ENCODE data around the gene XPO6.

The XPO6 gene

GRCh38 chr16:28164140-28164539 is 47.6 kb downstream of the XPO6 start:
- TF ChIP-seq POLR2AphosphoS5 (IDR thresholded peaks at IDR 0.05; ENCODE audit: low read depth) (no peak), CTCF (IDR thresholded peaks at IDR 0.05; ENCODE audit: insufficient read depth, low read length) (no peak), REST (IDR thresholded peaks at IDR 0.05; ENCODE audit: insufficient replicate concordance, low read depth) (no peak), SPI1 (IDR thresholded peaks at IDR 0.05; ENCODE audit: borderline replicate concordance, low read depth) (no peak), GABPA (IDR thresholded peaks at IDR 0.05; ENCODE audit: low read depth) (no peak)
- peak overlapping the region; percentile 57 for H3K27ac ChIP-seq (replicated peaks)
- peak; percentile 35 to 57 for DNase-seq (ENCODE audit: low read depth in 1 of 2, low spot score in 1 of 2)

GRCh38 chr16:28163699-28164098 is 48.1 kb downstream of the XPO6 start:
- no peak overlapping the region for H3K4me3 ChIP-seq (replicated peaks; ENCODE audit: insufficient read depth, low read length)
- peak overlapping the region; percentile 57 for H3K27ac ChIP-seq (replicated peaks)
- TF ChIP-seq GABPA (IDR thresholded peaks at IDR 0.05; ENCODE audit: low read depth) = no peak
- no peak for TF ChIP-seq CTCF (IDR thresholded peaks at IDR 0.05; ENCODE audit: insufficient read depth, low read length)
- TF ChIP-seq POLR2AphosphoS5 (IDR thresholded peaks at IDR 0.05; ENCODE audit: low read depth) = no peak
- no peak for TF ChIP-seq REST (IDR thresholded peaks at IDR 0.05; ENCODE audit: insufficient replicate concordance, low read depth)
- TF ChIP-seq SPI1 (IDR thresholded peaks at IDR 0.05; ENCODE audit: borderline replicate concordance, low read depth) = no peak
- H3K27me3 ChIP-seq (ENCODE audit: insufficient read depth, poor library complexity, severe bottlenecking) = no peaks in the 10 kb centered on the region
- DNase-seq (ENCODE audit: low read depth in 1 of 2, low spot score in 1 of 2) = no peak

More at GRCh38 chr16:28164140-28164539, 47.6 kb downstream of the XPO6 start:
- H3K4me3 ChIP-seq (replicated peaks; ENCODE audit: insufficient read depth, low read length) = no peak overlapping the region
- no peaks in the 10 kb centered on the region for H3K27me3 ChIP-seq (ENCODE audit: insufficient read depth, poor library complexity, severe bottlenecking)

DNA sequence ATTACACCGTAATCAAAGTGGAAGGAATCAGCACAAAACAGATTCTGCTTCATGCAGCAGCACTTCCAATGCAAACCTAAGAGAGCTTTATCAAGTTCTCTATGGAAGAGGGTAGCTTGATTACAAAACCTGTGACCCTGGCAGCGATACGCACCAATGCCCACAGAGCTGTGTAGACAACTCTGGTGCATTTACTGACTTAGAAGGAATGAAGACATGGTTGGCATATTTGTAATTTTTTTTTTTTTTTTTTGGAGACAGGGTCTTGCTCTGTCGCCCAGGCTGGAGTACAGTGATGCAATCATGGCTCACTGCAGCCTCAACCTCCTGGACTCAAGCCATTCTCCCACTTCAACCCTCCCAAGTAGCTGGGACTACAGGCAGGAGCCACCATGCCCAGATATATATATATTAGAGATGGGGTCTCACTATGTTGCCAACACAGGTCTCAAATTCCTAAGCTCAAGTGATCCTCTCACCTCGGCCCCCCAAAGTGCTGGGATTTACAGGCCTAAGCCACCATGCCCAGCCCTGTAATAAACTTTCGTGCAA is 49.4 kb downstream of the XPO6 start:
- Histone ChIP-seq H3K4me3 (replicated peaks; ENCODE audit: insufficient read depth, low read length) (no peak overlapping the region), H3K27ac (replicated peaks) (no peak overlapping the region), H3K27me3 (ENCODE audit: insufficient read depth, poor library complexity, severe bottlenecking) (no peaks in the 10 kb centered on the region)
- no peak for TF ChIP-seq GABPA (IDR thresholded peaks at IDR 0.05; ENCODE audit: low read depth)
- no peak for TF ChIP-seq REST (IDR thresholded peaks at IDR 0.05; ENCODE audit: insufficient replicate concordance, low read depth)
- TF ChIP-seq CTCF (IDR thresholded peaks at IDR 0.05; ENCODE audit: insufficient read depth, low read length) = no peak
- TF ChIP-seq SPI1 (IDR thresholded peaks at IDR 0.05; ENCODE audit: borderline replicate concordance, low read depth) = no peak
- TF ChIP-seq POLR2AphosphoS5 (IDR thresholded peaks at IDR 0.05; ENCODE audit: low read depth) = no peak
- DNase-seq (ENCODE audit: low read depth in 1 of 2, low spot score in 1 of 2) = no peak

Measured in HL-60 (cell line).